Thoracic aorta (tissue), 2 donors: ENCODE data around the gene NKTR. TPM values are rescaled to one million over a fixed set of nuclear protein-coding genes. Genes with fewer than 3 reads are reported as not detected.

ENCODE experiments used
- ATAC-seq: fragments of 150-250 bp; one replicate; pipeline ENCODE4 v1.8.0; 2017; ENCODE audit warnings: low read depth; ENCODE audit not compliant: insufficient number of reproducible peaks, low FRiP score
- DNase-seq: peaks from one replicate; pipeline ENCODE4 v3.0.0-alpha.2; 2020; ENCODE audit warnings: low spot score
- H3K27ac ChIP-seq, 2 donors: fragments of 200-600 bp; sonication (generic); 1 replicate in 1 of 2; 2 replicates in 1 of 2; pipeline ENCODE4 v1.5.1; 2016; ENCODE audit warnings: mild to moderate bottlenecking in 2 of 2, moderate library complexity in 2 of 2
- H3K27me3 ChIP-seq: fragments of 200-600 bp; sonication (generic); replicated peaks from 2 replicates; pipeline ENCODE4 v1.6.0; 2016; ENCODE audit warnings: mild to moderate bottlenecking; ENCODE audit not compliant: insufficient read depth
- H3K36me3 ChIP-seq: fragments of 200-600 bp; sonication (generic); one replicate; pipeline ENCODE4 v1.5.1; 2016
- H3K4me1 ChIP-seq, 2 donors: fragments of 200-600 bp; sonication (generic); 1 replicate in 1 of 2; 2 replicates in 1 of 2; pipeline versions ENCODE4 v1.5.1 to v1.6.0; 2016; ENCODE audit warnings: low read depth in 2 of 2, mild to moderate bottlenecking in 1 of 2; ENCODE audit not compliant: control insufficient read depth in 1 of 2
- H3K4me3 ChIP-seq: fragments of 200-600 bp; sonication (generic); 2 replicates; pipeline ENCODE4 v1.5.1; 2016; ENCODE audit warnings: mild to moderate bottlenecking
- H3K9me3 ChIP-seq: fragments of 200-600 bp; sonication (generic); 2 replicates; pipeline ENCODE4 v1.5.1; 2016
- total RNA-seq, 2 donors: library from RNA; depleted of rRNA; stranded (reverse); fragments of >200 nt; gene quantifications; one replicate each; pipeline versions ENCODE4 v1.1.0 to v1.2.3, GENCODE V29; 2016
- TF ChIP-seq, protein P1 (sequence below): fragments of 200-600 bp; sonication (generic); IDR thresholded peaks from one replicate; pipeline ENCODE4 v1.5.1; 2019; ENCODE audit warnings: antibody characterized with exemption

NKTR gene
- total RNA-seq, 2 donors from 2014 or later, result 159 to 210 TPM

- H3K4me3 ChIP-seq, result no peak overlapping the region
- no peak for ATAC-seq
- no peak for DNase-seq
- H3K9me3 ChIP-seq, result no peaks in the 10 kb centered on the region
- TF ChIP-seq, protein P1, sequence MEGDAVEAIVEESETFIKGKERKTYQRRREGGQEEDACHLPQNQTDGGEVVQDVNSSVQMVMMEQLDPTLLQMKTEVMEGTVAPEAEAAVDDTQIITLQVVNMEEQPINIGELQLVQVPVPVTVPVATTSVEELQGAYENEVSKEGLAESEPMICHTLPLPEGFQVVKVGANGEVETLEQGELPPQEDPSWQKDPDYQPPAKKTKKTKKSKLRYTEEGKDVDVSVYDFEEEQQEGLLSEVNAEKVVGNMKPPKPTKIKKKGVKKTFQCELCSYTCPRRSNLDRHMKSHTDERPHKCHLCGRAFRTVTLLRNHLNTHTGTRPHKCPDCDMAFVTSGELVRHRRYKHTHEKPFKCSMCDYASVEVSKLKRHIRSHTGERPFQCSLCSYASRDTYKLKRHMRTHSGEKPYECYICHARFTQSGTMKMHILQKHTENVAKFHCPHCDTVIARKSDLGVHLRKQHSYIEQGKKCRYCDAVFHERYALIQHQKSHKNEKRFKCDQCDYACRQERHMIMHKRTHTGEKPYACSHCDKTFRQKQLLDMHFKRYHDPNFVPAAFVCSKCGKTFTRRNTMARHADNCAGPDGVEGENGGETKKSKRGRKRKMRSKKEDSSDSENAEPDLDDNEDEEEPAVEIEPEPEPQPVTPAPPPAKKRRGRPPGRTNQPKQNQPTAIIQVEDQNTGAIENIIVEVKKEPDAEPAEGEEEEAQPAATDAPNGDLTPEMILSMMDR, result no peak
- H3K36me3 ChIP-seq, result no peaks in the 10 kb centered on the region
- H3K27ac ChIP-seq, result no peak overlapping the region
- peaks cover 15 to 26% of the 10 kb centered on the region in 2 donors for H3K4me1 ChIP-seq
- H3K27me3 ChIP-seq, result no peaks in the 10 kb centered on the region
These were observed 80.3 kb downstream of the NKTR start for GRCh38 chr3:42680806-42681205.

DNA sequence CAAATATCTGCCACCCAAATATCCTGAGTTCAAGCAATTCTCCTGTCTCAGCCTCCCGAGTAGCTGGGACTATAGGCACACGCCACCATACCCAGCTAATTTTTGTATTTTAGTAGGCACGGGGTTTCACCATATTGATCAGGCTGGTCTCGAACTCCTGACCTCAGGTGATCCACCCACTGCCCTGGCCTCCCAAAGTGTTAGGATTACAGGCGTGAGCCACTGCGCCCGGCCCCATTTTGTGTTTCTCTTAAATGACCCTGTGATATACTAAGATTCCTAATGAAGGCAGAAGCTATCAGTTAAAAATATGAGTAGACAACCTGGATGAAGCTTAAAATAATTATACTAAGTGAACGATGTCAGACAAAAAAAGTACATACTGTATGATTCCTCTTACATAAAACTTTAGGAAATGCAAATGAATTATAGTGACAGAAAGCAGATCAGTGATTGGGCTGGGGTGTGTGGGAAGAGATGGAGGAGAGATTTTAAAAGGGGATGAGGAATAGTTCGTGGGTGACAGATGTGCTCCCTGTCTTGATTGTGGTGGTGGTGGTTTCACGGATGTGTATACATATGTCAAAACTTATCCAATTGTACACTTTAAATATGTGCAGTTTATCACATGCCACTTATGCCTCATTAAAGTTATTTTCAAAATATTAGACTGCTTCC lies 81.0 kb downstream of the NKTR start:
- Histone ChIP-seq H3K9me3 (no peaks in the 10 kb centered on the region), H3K27me3 (no peaks in the 10 kb centered on the region), H3K27ac (no peak overlapping the region), H3K4me3 (no peak overlapping the region), H3K4me1 (peaks cover 17 to 33% of the 10 kb centered on the region in 2 donors), H3K36me3 (no peaks in the 10 kb centered on the region)
- ATAC-seq (no peak), DNase-seq (no peak)
- TF ChIP-seq, protein P1, result no peak

DNA sequence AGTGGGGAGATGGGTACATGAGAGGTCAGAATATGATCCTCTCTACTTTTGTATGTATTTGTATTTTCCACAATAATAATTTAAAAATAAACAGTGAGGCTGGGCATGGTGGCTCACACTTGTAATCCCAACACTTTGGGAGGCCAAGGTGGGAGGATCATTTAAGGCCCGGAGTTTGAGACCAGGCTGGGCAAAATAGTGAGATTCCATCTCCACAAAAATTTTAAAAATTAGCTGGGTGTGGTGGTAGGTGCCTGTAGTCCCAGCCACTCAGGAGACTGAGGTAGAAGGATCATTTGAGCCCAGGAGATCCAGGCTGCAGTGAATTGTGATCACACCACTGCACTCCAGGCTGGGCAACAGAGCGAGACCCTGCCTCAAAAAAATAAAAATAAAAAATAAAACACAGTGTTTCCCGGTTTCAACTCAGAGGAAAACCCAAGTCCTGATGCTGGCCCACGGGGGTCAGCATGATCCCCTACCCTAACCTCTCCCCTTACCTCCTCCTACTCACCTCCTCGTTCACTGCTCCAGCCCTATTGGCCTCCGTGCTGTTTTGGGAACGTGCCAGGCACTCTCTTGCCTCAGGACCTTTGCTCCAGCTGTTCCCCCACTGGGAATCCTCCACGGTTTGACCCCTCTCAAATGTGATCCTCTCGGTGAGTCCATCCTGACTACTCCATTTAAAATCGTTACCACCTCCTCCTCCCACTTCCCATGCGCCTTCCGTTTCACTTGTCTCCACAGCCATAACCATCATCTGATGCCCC lies 82.0 kb downstream of the NKTR start:
- Histone ChIP-seq H3K27me3 (no peaks in the 10 kb centered on the region), H3K9me3 (no peaks in the 10 kb centered on the region), H3K36me3 (no peaks in the 10 kb centered on the region), H3K4me1 (peaks cover 17 to 33% of the 10 kb centered on the region in 2 donors), H3K27ac (peak overlapping the region in 1 of 2 donors; percentile 82), H3K4me3 (no peak overlapping the region)
- DNase-seq, result no peak
- TF ChIP-seq, protein P1, result no peak
- ATAC-seq, result no peak

- peak; percentile 94 for DNase-seq
- Histone ChIP-seq H3K4me3 (peak overlapping the region; percentile 3), H3K9me3 (no peaks in the 10 kb centered on the region), H3K36me3 (no peaks in the 10 kb centered on the region), H3K27me3 (no peaks in the 10 kb centered on the region), H3K27ac (peak overlapping the region; percentile 82 to 84), H3K4me1 (peaks cover 17 to 33% of the 10 kb centered on the region in 2 donors)
- peak; percentile 97 for ATAC-seq
- TF ChIP-seq, protein P1, result no peak
These were observed 83.6 kb downstream of the NKTR start for GRCh38 chr3:42683875-42684598.
